Mesothelial cell of epicardium (in vitro differentiated cells): ENCODE data around the gene NIPSNAP2. TPM values are rescaled to one million over a fixed set of nuclear protein-coding genes. Genes with fewer than 3 reads are reported as not detected.
A peak's percentile ranks its signal among the peaks of the same experiment; 100 is the strongest.

Experiments used
- DNase-seq, 2 experiments: peaks; one replicate each; pipeline ENCODE4 v3.0.0; 2021; ENCODE audit warnings: low spot score in 2 of 2; ENCODE audit not compliant: unreplicated experiment in 2 of 2
- H3K27ac Mint-ChIP-seq: 2 replicates; pipeline ENCODE4 v1.8.0; 2021; ENCODE audit warnings: mixed read lengths
- H3K27me3 Mint-ChIP-seq: 2 replicates; pipeline ENCODE4 v1.8.0; 2021; ENCODE audit warnings: low read depth, mixed read lengths
- H3K36me3 Mint-ChIP-seq: 2 replicates; pipeline ENCODE4 v1.8.0; 2021; ENCODE audit warnings: mixed read lengths
- H3K4me1 Mint-ChIP-seq: 2 replicates; pipeline ENCODE4 v1.8.0; 2021; ENCODE audit warnings: mixed read lengths
- H3K4me3 Mint-ChIP-seq: 2 replicates; pipeline ENCODE4 v1.8.0; 2021; ENCODE audit warnings: mild to moderate bottlenecking, moderate library complexity, mixed read lengths
- H3K9me3 Mint-ChIP-seq: 2 replicates; pipeline ENCODE4 v1.8.0; 2021; ENCODE audit warnings: mixed read lengths
- total RNA-seq: library from RNA; stranded (reverse); gene quantifications from 3 replicates; pipeline ENCODE4 v1.2.1, GENCODE V29; 2021
- TF ChIP-seq, protein P1 (sequence below): fragments of 200-600 bp; sonication (generic); IDR thresholded peaks from one replicate; pipeline ENCODE4 v1.5.0; 2021; ENCODE audit warnings: antibody characterized with exemption; ENCODE audit not compliant: unreplicated experiment

The NIPSNAP2 gene
- total RNA-seq, 1 donor from 2014 or later, result 63.4 TPM

DNA sequence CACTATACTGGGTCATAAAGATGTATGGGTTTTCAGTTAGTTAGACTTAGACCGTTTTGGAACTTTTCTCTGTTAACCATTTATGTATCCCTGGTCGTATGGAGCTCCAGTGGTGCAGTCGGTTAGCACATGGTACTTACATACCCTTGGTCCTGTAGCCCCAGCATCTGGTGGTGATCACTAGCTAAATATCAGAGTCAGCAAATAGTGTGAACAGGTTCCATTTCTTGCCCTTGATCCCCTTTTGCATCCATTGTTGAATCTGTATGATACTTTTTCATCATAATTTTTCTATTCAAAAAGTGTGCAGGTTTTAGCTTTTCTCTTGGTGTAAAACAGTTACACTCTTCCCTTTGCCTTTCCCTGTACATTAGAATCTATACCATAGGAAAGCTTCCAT is 15.9 kb downstream of the NIPSNAP2 start:
- Mint-ChIP-seq H3K4me1 (peaks cover 11% of the 10 kb centered on the region), H3K27me3 (no peaks in the 10 kb centered on the region), H3K9me3 (no peaks in the 10 kb centered on the region), H3K36me3 (peaks cover 32% of the 10 kb centered on the region), H3K27ac (no peak overlapping the region), H3K4me3 (no peak overlapping the region)
- DNase-seq, result no peak
- TF ChIP-seq, protein P1, sequence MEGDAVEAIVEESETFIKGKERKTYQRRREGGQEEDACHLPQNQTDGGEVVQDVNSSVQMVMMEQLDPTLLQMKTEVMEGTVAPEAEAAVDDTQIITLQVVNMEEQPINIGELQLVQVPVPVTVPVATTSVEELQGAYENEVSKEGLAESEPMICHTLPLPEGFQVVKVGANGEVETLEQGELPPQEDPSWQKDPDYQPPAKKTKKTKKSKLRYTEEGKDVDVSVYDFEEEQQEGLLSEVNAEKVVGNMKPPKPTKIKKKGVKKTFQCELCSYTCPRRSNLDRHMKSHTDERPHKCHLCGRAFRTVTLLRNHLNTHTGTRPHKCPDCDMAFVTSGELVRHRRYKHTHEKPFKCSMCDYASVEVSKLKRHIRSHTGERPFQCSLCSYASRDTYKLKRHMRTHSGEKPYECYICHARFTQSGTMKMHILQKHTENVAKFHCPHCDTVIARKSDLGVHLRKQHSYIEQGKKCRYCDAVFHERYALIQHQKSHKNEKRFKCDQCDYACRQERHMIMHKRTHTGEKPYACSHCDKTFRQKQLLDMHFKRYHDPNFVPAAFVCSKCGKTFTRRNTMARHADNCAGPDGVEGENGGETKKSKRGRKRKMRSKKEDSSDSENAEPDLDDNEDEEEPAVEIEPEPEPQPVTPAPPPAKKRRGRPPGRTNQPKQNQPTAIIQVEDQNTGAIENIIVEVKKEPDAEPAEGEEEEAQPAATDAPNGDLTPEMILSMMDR, result no peak

DNA sequence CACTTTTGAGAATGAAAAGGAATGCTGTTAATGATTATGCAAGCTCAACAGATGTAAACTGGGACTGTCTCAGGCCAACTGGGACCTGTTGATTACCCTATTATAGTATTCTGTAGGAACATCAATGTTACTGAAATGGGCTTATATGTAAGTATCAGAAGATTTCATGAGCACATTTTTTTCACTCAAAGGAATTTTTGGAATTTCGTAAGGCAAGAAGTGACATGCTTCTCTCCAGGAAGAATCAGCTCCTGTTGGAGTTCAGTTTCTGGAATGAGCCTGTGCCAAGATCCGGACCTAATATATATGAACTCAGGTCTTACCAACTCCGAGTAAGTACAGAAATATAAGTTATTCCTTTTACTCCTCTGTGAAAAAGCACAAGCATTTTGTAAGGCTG is 19.2 kb downstream of the NIPSNAP2 start:
- Mint-ChIP-seq H3K4me3 (no peak overlapping the region), H3K36me3 (peaks cover 39% of the 10 kb centered on the region), H3K27ac (peak overlapping the region; percentile 34), H3K4me1 (no peaks in the 10 kb centered on the region), H3K9me3 (no peaks in the 10 kb centered on the region), H3K27me3 (no peaks in the 10 kb centered on the region)
- no peak for DNase-seq
- TF ChIP-seq, protein P1, result no peak

DNA sequence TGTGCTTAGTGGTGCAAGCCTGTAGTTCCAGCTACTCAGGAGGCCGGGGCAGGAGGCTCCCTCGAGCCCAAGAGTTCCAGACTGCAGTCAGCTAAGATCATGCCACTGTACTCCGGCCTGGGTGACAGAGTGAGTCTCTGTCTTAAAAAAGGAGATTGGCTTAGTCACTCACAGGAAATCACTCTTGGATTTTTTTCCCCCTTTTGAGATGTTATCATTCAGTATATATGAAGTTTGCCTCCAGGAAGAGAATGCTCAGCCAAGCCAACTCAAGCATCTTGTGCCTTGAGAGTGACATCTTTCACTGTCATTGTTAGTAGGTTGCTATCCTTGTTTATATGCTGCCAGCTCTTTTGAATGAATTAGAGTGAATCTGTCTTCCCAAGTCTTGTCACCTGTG is 28.0 kb downstream of the NIPSNAP2 start:
- TF ChIP-seq, protein P1, result no peak
- Mint-ChIP-seq H3K36me3 (peaks cover 40% of the 10 kb centered on the region), H3K27me3 (no peaks in the 10 kb centered on the region), H3K4me3 (no peak overlapping the region), H3K4me1 (no peaks in the 10 kb centered on the region), H3K27ac (no peak overlapping the region), H3K9me3 (no peaks in the 10 kb centered on the region)
- no peak for DNase-seq

DNA sequence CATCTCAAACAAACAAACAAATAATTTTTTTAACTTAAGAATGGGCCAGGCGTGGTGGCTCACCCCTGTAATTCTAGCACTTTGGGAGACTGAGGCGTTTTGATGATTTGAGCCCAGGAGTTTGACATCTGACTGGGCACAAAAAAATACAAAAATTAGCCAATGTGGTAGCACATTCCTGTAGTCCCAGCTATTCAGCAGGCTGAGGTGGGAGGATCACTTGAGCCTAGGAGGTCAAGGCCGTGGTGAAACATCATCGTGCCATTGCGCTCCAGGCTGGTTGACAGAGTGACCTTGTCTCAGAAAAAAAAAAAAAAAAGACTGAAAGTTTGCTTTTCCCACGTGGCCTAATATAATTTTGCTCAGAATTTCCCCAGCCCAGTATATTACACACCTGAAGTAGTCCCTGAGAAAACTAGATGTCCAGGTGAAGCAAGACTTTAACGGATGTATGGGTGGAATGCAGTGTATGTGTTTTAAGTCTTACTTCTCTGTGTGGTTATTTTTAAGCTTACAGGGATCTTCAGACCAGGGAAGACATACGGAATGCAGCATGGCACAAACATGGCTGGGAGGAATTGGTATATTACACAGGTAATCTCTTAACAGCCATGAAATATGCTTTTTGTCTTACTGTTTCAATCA is 32.6 kb downstream of the NIPSNAP2 start:
- H3K4me1 Mint-ChIP-seq, result no peaks in the 10 kb centered on the region
- no peak overlapping the region for H3K27ac Mint-ChIP-seq
- H3K36me3 Mint-ChIP-seq, result peaks cover 40% of the 10 kb centered on the region
- no peak for DNase-seq
- no peaks in the 10 kb centered on the region for H3K9me3 Mint-ChIP-seq
- TF ChIP-seq, protein P1, result no peak
- no peak overlapping the region for H3K4me3 Mint-ChIP-seq
- no peaks in the 10 kb centered on the region for H3K27me3 Mint-ChIP-seq

DNA sequence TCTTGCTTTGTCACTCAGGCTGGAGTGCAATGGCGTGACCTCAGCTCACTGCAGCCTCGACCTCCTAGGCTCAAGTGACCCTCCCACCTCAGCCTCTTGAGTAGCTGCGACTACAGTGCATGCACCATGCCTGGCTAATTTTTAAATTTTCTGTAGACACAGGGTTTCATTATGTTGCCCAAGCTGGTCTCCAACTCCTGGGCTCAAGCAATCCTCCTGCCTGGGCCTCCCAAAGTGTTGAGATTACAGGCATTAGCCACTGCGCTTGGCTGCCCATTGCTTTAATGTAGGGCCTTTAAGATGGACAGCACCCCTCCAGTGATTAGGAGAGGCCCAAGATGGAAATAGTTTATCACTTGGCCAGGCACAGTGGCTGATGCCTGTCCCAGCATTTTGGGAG is 39.4 kb downstream of the NIPSNAP2 start:
- H3K9me3 Mint-ChIP-seq, result no peaks in the 10 kb centered on the region
- no peaks in the 10 kb centered on the region for H3K4me1 Mint-ChIP-seq
- no peak overlapping the region for H3K4me3 Mint-ChIP-seq
- no peak for DNase-seq
- H3K27ac Mint-ChIP-seq, result no peak overlapping the region
- H3K27me3 Mint-ChIP-seq, result no peaks in the 10 kb centered on the region
- TF ChIP-seq, protein P1, result no peak
- H3K36me3 Mint-ChIP-seq, result peaks cover 13% of the 10 kb centered on the region
